ENCODE results near the gene DNAH17. TPM values are rescaled to one million over a fixed set of nuclear protein-coding genes. Genes with fewer than 3 reads are reported as not detected.

The DNAH17 gene
- total RNA-seq, result 0.72 TPM in 1 of 2 replicates, not detected in the other

DNA sequence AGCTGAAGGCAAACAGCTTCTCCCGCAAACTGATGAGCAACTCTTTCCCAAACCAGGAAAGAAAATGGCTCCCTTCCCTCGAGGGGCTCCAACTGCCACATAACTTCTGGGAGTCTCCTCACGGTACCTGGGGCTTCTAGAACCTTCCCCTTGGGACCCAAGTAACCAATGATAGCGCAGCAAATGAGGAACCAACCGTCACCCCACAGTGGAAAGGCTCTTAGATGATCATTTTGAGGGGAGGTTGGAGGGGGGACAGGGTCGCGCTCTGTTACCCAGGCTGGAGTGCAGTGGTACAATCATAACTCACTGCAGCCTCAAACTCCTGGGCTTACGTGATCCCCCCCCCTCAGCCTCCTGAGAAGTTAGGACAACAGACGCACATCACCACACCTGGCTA lies at the start of gene DNAH17:
Gene DNAH17, minus strand, starts transcription at position 101 of the 400 bp plus-strand sequence. CDS start 2,339 bp downstream, outside the sequence.
- DNase-seq (ENCODE audit: low read depth), result no peak
- no peak within 1 kb of the TSS for H3K4me3 ChIP-seq (ENCODE audit: low read depth, low read length)
- TF ChIP-seq, protein P1, sequence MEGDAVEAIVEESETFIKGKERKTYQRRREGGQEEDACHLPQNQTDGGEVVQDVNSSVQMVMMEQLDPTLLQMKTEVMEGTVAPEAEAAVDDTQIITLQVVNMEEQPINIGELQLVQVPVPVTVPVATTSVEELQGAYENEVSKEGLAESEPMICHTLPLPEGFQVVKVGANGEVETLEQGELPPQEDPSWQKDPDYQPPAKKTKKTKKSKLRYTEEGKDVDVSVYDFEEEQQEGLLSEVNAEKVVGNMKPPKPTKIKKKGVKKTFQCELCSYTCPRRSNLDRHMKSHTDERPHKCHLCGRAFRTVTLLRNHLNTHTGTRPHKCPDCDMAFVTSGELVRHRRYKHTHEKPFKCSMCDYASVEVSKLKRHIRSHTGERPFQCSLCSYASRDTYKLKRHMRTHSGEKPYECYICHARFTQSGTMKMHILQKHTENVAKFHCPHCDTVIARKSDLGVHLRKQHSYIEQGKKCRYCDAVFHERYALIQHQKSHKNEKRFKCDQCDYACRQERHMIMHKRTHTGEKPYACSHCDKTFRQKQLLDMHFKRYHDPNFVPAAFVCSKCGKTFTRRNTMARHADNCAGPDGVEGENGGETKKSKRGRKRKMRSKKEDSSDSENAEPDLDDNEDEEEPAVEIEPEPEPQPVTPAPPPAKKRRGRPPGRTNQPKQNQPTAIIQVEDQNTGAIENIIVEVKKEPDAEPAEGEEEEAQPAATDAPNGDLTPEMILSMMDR (conservative IDR thresholded peaks at IDR 0.05; ENCODE audit: low read depth, low read length), result no peak

- H3K4me3 ChIP-seq (ENCODE audit: low read depth, low read length), result no peak overlapping the region
- no peak for DNase-seq (ENCODE audit: low read depth)
- TF ChIP-seq, protein P1 (conservative IDR thresholded peaks at IDR 0.05; ENCODE audit: low read depth, low read length), result no peak
These were observed 47.3 kb upstream of the DNAH17 start for GRCh38 chr17:78624324-78625151.

DNA sequence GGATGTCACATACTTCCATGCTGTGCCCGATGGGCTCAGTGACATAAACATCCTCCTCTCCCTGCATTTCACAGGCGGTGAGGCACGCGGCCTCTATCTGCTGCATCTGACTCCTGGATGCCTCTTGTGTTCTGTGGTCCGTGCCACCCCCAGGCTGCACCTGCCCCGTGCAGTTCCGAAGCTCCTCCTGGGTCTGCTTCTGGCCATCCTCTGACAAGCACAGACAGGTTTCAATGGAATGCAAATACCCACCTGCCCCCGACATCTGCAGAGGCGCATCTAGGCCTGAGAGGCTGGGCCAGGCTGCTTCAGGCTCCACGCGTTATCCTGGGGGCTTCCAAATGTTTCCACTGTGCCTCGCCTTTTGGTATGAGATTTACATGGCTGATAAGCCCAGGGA lies 46.3 kb upstream of the DNAH17 start:
- TF ChIP-seq, protein P1 (conservative IDR thresholded peaks at IDR 0.05; ENCODE audit: low read depth, low read length), result no peak
- no peak for DNase-seq (ENCODE audit: low read depth)
- H3K4me3 ChIP-seq (ENCODE audit: low read depth, low read length), result no peak overlapping the region

DNA sequence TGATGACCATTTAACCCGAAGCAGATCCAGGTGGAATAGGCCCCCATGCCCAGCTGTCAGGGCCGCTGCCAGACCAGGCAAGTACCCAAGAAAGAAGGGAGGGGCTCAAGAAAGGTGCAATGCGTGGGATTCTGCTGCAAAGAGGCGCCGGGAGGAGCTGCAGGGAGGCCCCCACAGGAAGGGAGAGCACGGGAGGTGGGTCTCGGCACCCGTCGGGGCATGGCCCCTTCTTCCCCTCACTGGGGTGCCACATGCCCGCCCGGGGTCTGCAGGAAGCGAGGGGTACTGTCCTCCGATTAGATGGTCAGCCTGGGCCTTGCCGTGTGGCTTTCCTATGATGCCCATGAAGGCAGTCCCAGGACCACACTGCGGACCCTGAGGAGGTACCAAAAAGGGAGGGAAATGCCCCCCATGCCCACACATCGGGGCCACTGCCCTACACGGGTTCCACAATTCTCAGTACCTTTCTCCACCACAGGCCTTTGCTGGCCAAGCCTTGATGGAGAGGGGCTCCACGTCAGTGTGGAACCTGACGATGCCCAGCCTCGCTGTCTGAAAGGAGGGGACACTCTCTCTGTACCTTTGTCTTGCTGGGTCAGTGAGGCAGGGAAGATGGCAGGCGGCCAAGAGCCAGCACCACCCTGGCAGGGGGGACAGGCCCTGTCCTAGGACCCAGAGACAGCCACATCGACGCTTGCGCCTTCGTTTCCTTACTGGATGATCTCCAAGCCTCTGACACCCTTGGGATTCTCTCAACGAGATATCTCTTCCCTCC lies 45.5 kb upstream of the DNAH17 start:
- TF ChIP-seq, protein P1 (conservative IDR thresholded peaks at IDR 0.05; ENCODE audit: low read depth, low read length), result no peak
- no peak for DNase-seq (ENCODE audit: low read depth)

GRCh38 chr17:78621720-78622490 lies 44.7 kb upstream of the DNAH17 start:
- DNase-seq (ENCODE audit: low read depth), result no peak
- TF ChIP-seq, protein P1 (conservative IDR thresholded peaks at IDR 0.05; ENCODE audit: low read depth, low read length), result no peak
- H3K4me3 ChIP-seq (ENCODE audit: low read depth, low read length), result no peak overlapping the region

More for the DNA sequence above, 45.5 kb upstream of the DNAH17 start:
- no peak overlapping the region for H3K4me3 ChIP-seq (ENCODE audit: low read depth, low read length)

- no peak overlapping the region for H3K4me3 ChIP-seq (ENCODE audit: low read depth, low read length)
- TF ChIP-seq, protein P1 (conservative IDR thresholded peaks at IDR 0.05; ENCODE audit: low read depth, low read length), result no peak
- no peak for DNase-seq (ENCODE audit: low read depth)
These were observed 42.9 kb upstream of the DNAH17 start for GRCh38 chr17:78620099-78620498.
